Stimulated activated CD4-positive, alpha-beta T cell treated with anti-CD3 and anti-CD28 coated beads, Interleukin-12 subunit alpha, Interleukin-12 subunit beta, amount 100 ng/mL, for 24 hours (primary cell): Measurements from ENCODE around the gene EMC6.

Experiments
- DNase-seq, 2 experiments: peaks; one replicate each; pipeline ENCODE4 v3.0.0-alpha.2; 2020; ENCODE audit warnings: low read depth in 2 of 2

The EMC6 gene

GRCh38 chr17:3656353-3656752, 12.3 kb upstream of the EMC6 start:
- no peak for DNase-seq

GRCh38 chr17:3656755-3657587, 11.6 kb upstream of the EMC6 start:
- DNase-seq: no peak

GRCh38 chr17:3657588-3657869, 11.1 kb upstream of the EMC6 start:
- no peak for DNase-seq

GRCh38 chr17:3657874-3658783, 10.5 kb upstream of the EMC6 start:
- DNase-seq: no peak

- DNase-seq: no peak
Observed at GRCh38 chr17:3658784-3659449, 9.7 kb upstream of the EMC6 start.

- no peak for DNase-seq
Observed at GRCh38 chr17:3659541-3660111, 9.0 kb upstream of the EMC6 start.

- no peak for DNase-seq
Observed at GRCh38 chr17:3660311-3660891, 8.2 kb upstream of the EMC6 start.

GRCh38 chr17:3663102-3664011, 5.3 kb upstream of the EMC6 start:
- DNase-seq: no peak

GRCh38 chr17:3665834-3666233, 2.8 kb upstream of the EMC6 start:
- no peak for DNase-seq

- no peak for DNase-seq
Observed at GRCh38 chr17:3666516-3666915, 2.1 kb upstream of the EMC6 start.

- DNase-seq: no peak
Observed at GRCh38 chr17:3667366-3668278, 990 bp upstream of the EMC6 start.

- no peak for DNase-seq
Observed at GRCh38 chr17:3669085-3669347, 404 bp downstream of the EMC6 start.

GRCh38 chr17:3669548-3669947, 936 bp downstream of the EMC6 start:
- DNase-seq: no peak

- no peak for DNase-seq
Observed at GRCh38 chr17:3672571-3672970, 4.0 kb downstream of the EMC6 start.

- no peak for DNase-seq
Observed at GRCh38 chr17:3675886-3676285, 7.3 kb downstream of the EMC6 start.

- DNase-seq: no peak
Observed at GRCh38 chr17:3678095-3678820, 9.6 kb downstream of the EMC6 start.

- no peak for DNase-seq
Observed at GRCh38 chr17:3678821-3679530, 10.4 kb downstream of the EMC6 start.

GRCh38 chr17:3679531-3680126, 11.0 kb downstream of the EMC6 start:
- no peak for DNase-seq
